H1 (cell line): ENCODE results near the gene COMP.

Source experiments
- CBX5 ChIP-seq: fragments of 300-800, 300-1000 bp; sonication (generic); IDR thresholded peaks from 2 replicates; pipeline ENCODE4 v1.7.1; 2016; ENCODE audit warnings: antibody characterized with exemption, low read length, low read depth
- GABPA ChIP-seq: IDR thresholded peaks from 2 replicates; pipeline ENCODE4 v1.6.1; 2011; ENCODE audit warnings: mild to moderate bottlenecking, low read length, moderate library complexity, borderline replicate concordance; ENCODE audit not compliant: insufficient read depth
- POLR2A ChIP-seq, 2 experiments: IDR thresholded peaks; 1 replicate in 1 of 2; 2 replicates in 1 of 2; pipeline ENCODE4 v1.6.1; 2011; ENCODE audit warnings: low read depth in 2 of 2, low read length in 2 of 2, mild to moderate bottlenecking in 2 of 2; ENCODE audit errors: control extremely low read depth in 1 of 2
- RAD21 ChIP-seq, 2 experiments: IDR thresholded peaks in 1 of 2; conservative IDR thresholded peaks in 1 of 2; 2 replicates each; pipeline ENCODE4 v1.6.1; 2011; ENCODE audit warnings: low read depth in 2 of 2, low read length in 2 of 2, improper control_type of control experiment in 1 of 2, inconsistent platforms in 1 of 2, mild to moderate bottlenecking in 1 of 2, moderate library complexity in 1 of 2
- SP2 ChIP-seq: IDR thresholded peaks from 2 replicates; pipeline ENCODE4 v1.6.1; 2012; ENCODE audit warnings: mild to moderate bottlenecking, low read length, inconsistent platforms
- YY1 ChIP-seq: IDR thresholded peaks from 2 replicates; pipeline ENCODE4 v1.6.1; 2011; ENCODE audit warnings: low read depth, mild to moderate bottlenecking, low read length
- TF ChIP-seq, protein P1 (sequence below), 3 experiments: IDR thresholded peaks; 1 replicate in 2 of 3; 2 replicates in 1 of 3; pipeline versions ENCODE4 v1.5.1 to v1.6.1; 2011; ENCODE audit warnings: low read length in 3 of 3, mild to moderate bottlenecking in 3 of 3, inconsistent platforms in 2 of 3, low read depth in 1 of 3, moderate library complexity in 1 of 3; ENCODE audit not compliant: insufficient read depth in 1 of 3; ENCODE audit errors: control extremely low read depth in 1 of 3
- TF ChIP-seq, protein P2 (sequence below): IDR thresholded peaks from 2 replicates; pipeline ENCODE4 v1.6.1; 2012; ENCODE audit warnings: inconsistent platforms

DNA sequence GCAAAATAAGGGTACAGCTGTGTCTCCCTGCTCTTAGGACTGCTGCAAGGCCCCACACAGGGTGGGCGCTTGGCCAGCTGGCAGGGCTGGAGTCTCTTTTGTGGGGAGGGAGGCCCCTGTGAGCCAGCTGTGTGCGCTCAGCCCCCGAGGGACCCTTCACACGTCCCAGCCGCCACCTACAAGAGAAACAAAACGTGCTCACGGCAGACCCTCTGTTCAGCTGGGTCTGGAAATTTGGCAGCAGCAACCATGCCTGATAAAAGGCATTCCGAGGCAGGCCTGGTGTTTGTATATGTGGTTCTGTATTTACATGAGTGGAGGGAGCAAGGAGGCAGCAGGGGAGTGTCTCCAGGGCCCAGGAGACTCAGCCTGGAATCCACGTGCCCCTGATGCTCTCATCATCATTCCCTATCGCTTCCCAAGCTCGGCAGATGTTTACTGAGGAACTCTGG is 57.9 kb downstream of the COMP start:
- TF ChIP-seq SP2 (no peak), YY1 (no peak), GABPA (no peak), RAD21 (IDR thresholded peaks at IDR 0.05 in 1 of 2, conservative IDR thresholded peaks at IDR 0.05 in 1 of 2; ENCODE audit: low read depth in 2 of 2, low read length in 2 of 2) (no peak), CBX5 (no peak), POLR2A (IDR thresholded peaks at IDR 0.05; ENCODE audit: control extremely low read depth in 1 of 2, low read depth in 2 of 2, low read length in 2 of 2) (no peak)
- TF ChIP-seq, protein P1, sequence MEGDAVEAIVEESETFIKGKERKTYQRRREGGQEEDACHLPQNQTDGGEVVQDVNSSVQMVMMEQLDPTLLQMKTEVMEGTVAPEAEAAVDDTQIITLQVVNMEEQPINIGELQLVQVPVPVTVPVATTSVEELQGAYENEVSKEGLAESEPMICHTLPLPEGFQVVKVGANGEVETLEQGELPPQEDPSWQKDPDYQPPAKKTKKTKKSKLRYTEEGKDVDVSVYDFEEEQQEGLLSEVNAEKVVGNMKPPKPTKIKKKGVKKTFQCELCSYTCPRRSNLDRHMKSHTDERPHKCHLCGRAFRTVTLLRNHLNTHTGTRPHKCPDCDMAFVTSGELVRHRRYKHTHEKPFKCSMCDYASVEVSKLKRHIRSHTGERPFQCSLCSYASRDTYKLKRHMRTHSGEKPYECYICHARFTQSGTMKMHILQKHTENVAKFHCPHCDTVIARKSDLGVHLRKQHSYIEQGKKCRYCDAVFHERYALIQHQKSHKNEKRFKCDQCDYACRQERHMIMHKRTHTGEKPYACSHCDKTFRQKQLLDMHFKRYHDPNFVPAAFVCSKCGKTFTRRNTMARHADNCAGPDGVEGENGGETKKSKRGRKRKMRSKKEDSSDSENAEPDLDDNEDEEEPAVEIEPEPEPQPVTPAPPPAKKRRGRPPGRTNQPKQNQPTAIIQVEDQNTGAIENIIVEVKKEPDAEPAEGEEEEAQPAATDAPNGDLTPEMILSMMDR (IDR thresholded peaks at IDR 0.05; ENCODE audit: control extremely low read depth in 1 of 3, insufficient read depth in 1 of 3, low read depth in 1 of 3, low read length in 3 of 3), result no peak
- TF ChIP-seq, protein P2, sequence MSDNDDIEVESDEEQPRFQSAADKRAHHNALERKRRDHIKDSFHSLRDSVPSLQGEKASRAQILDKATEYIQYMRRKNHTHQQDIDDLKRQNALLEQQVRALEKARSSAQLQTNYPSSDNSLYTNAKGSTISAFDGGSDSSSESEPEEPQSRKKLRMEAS, result no peak
